PC-9 (cell line): ENCODE data around the gene CYP17A1. TPM values are rescaled to one million over a fixed set of nuclear protein-coding genes. Genes with fewer than 3 reads are reported as not detected.

ENCODE experiments used
- BruUV-seq: library from RNA; stranded (reverse); fragments of 400-500 nt; replicated peaks from 2 replicates; lab custom pipeline; 2021; lab: Mats Ljungman, UMichigan
- CTCF ChIA-PET: fragments of 300-600 bp; sonication (Branson Sonifier 250); formaldehyde crosslinking; loops from one replicate; lab custom pipeline; 2022; ENCODE audit warnings: antibody characterized with exemption; lab: Charles Lee
- POLR2A ChIA-PET: fragments of 300-600 bp; sonication (Branson Sonifier 250); formaldehyde crosslinking; loops from one replicate; lab custom pipeline; 2022; ENCODE audit warnings: antibody characterized with exemption; ENCODE audit not compliant: unreplicated experiment; lab: Charles Lee
- DNase-seq, 2 experiments: peaks; one replicate each; pipeline versions ENCODE4 v3.0.0 to v3.0.0-alpha.2; 2015 to 2022; ENCODE audit warnings: mixed read lengths in 1 of 2
- H2AFZ ChIP-seq: fragments of 200-600 bp; sonication (generic); 2 replicates; pipeline ENCODE4 v1.8.1; 2017; ENCODE audit warnings: antibody characterized with exemption
- H3F3A ChIP-seq: fragments of 200-600 bp; sonication (generic); 2 replicates; pipeline ENCODE4 v1.8.1; 2017; ENCODE audit warnings: antibody characterized with exemption, mild to moderate bottlenecking, low read depth; ENCODE audit not compliant: insufficient read depth
- H3K27ac ChIP-seq: fragments of 200-600 bp; sonication (generic); 2 replicates; pipeline ENCODE4 v1.6.1; 2016; ENCODE audit warnings: mixed run types
- H3K27me3 ChIP-seq: fragments of 200-600 bp; sonication (generic); 2 replicates; pipeline ENCODE4 v1.6.1; 2016; ENCODE audit warnings: low read depth, mixed run types; ENCODE audit not compliant: insufficient read depth
- H3K36me3 ChIP-seq: fragments of 200-600 bp; sonication (generic); 2 replicates; pipeline ENCODE4 v1.6.1; 2016; ENCODE audit warnings: low read depth, mixed run types
- H3K4me1 ChIP-seq: fragments of 200-600 bp; sonication (generic); replicated peaks from 2 replicates; pipeline ENCODE4 v1.6.1; 2016; ENCODE audit warnings: mixed run types; ENCODE audit not compliant: insufficient read depth
- H3K4me2 ChIP-seq: fragments of 200-600 bp; sonication (generic); 2 replicates; pipeline ENCODE4 v1.6.1; 2017; ENCODE audit warnings: mixed run types
- H3K4me3 ChIP-seq: fragments of 200-600 bp; sonication (generic); 2 replicates; pipeline ENCODE4 v1.6.1; 2016; ENCODE audit warnings: mixed run types
- H3K79me2 ChIP-seq: fragments of 200-600 bp; sonication (generic); 2 replicates; pipeline ENCODE4 v1.6.1; 2017; ENCODE audit warnings: low read depth, mixed run types
- H3K9me2 ChIP-seq: fragments of 200-600 bp; sonication (generic); 2 replicates; pipeline ENCODE4 v1.8.1; 2017; ENCODE audit warnings: mild to moderate bottlenecking; ENCODE audit not compliant: insufficient read depth
- H3K9me3 ChIP-seq: fragments of 200-600 bp; sonication (generic); 2 replicates; pipeline ENCODE4 v1.8.1; 2016; ENCODE audit warnings: low read depth; ENCODE audit not compliant: insufficient read depth
- H4K20me1 ChIP-seq: fragments of 200-600 bp; sonication (generic); 2 replicates; pipeline ENCODE4 v1.8.1; 2017; ENCODE audit not compliant: insufficient read depth
- CTCF ChIP-seq: fragments of 200-600 bp; sonication (generic); conservative IDR thresholded peaks from 2 replicates; pipeline ENCODE4 v1.6.1; 2017; ENCODE audit warnings: mixed run types, antibody characterized with exemption, mild to moderate bottlenecking, moderate library complexity
- EZH2 ChIP-seq: fragments of 200-600 bp; sonication (generic); IDR thresholded peaks from 2 replicates; pipeline ENCODE4 v1.8.0; 2017; ENCODE audit warnings: antibody characterized with exemption, low read depth
- intact Hi-C: fragments of 100-400 bp; cut with micrococcal nuclease; formaldehyde crosslinking; loops from one replicate; pipeline ENCODE4 v1.10.0; 2022; ENCODE audit not compliant: unreplicated experiment
- total RNA-seq: library from RNA; stranded (reverse); gene quantifications from 2 replicates; pipeline ENCODE4 v1.2.3, GENCODE V29; 2021

Gene CYP17A1
- total RNA-seq, 1 experiment from 2014 or later, result not detected

DNA sequence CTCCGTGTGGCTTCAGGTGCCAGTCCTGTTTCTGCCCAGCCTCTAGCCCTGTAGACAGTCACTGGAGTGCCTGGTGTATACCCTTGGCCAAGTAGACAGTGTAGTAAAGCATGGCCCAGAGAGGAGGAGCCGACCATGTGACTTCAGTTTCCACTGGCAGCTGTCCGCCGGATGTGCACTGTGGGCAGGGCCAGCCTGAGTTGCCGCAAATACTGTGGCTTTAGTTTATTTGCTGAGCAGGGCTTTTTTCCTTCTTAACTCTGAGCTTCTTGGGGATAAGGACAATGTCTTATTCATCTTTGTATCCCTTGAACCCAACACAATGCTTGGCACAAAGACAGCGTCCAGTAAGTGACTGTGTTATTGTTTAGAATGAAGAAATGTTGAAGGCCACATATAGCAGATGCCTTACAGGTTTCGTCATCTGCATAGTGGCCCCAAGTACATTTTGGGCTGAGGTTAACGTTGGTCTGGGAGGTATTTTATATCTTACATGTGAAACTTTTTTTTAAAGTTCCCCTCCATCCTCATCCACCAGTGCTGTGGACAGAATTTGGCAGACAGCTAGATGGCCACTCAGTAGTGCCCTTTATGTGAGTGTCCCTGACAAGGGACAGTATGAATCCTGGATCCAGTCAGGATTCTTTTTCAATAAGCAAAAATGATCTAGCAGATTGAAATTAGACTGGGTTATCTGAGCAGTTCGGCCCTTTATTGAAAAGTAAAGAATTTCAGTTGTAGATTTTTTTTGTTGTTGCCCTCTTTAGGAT is 40.6 kb downstream of the CYP17A1 start:
- no peaks in the 10 kb centered on the region for H3K4me1 ChIP-seq
- no peaks in the 10 kb centered on the region for H3K36me3 ChIP-seq
- intact Hi-C loops, result no loop called here
- ChIA-PET CTCF (no interaction called here), POLR2A (no interaction called here)
- no peak overlapping the region for H3K4me3 ChIP-seq
- H2AFZ ChIP-seq, result no peak overlapping the region
- H3K9me3 ChIP-seq, result no peaks in the 10 kb centered on the region
- H3F3A ChIP-seq, result no peaks in the 10 kb centered on the region
- no peaks in the 10 kb centered on the region for H3K27me3 ChIP-seq
- no peak for TF ChIP-seq CTCF
- TF ChIP-seq EZH2, result no peak
- H3K4me2 ChIP-seq, result no peak overlapping the region
- H3K9me2 ChIP-seq, result no peaks in the 10 kb centered on the region
- no peak overlapping the region for H3K27ac ChIP-seq
- no peaks in the 10 kb centered on the region for H4K20me1 ChIP-seq
- DNase-seq, result no peak
- H3K79me2 ChIP-seq, result no peaks in the 10 kb centered on the region
- BruUV-seq, result no TSS peak

DNA sequence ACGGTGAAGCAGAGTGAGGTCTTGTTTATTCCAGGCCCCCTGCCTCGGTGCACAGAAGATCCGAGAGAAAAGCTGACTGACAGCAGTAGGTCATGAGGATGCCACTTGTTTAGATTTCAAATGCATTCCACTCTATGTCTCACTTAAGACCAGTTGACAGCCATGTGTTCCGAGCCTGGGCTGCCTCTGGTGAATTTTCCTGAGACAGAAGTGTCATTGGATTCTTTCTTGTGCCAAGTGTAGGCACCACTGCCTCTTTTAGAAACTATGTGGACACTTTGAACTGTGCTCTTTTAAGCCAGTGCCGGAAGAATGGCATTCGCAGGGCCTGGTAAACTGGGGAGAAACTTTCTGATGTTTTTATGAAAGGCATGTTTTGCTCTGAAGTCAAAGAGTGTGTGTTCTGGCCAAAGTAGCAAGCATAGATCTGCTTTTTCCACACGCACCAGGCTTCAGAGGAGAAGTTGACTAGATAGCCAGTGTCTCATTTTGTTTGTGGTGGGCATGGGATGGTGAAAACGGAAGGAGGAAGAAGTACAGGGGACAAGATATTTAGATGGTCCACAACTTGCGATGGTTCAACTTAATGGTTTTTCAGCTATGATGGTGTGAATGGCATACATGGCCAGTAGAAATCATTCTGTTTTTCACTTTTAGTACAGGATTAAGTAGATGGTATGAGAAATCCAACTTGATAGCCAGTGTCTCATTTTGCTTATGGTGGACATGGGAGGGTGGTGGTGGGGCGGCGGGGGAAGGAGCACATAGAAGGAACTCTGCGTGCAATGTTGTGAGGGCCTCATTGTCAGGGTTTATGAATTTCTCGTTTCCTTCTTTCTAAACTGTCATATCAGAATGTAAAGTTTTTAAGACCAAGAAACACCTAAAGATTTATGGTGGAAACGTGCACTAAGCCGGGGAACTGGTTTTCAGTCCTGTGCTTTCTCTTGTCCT is 41.5 kb downstream of the CYP17A1 start:
- Histone ChIP-seq H3K27ac (no peak overlapping the region), H3K27me3 (no peaks in the 10 kb centered on the region), H3K4me3 (no peak overlapping the region), H3K36me3 (no peaks in the 10 kb centered on the region), H4K20me1 (no peaks in the 10 kb centered on the region), H3K9me2 (no peaks in the 10 kb centered on the region), H3K4me2 (no peak overlapping the region), H3K4me1 (no peaks in the 10 kb centered on the region), H2AFZ (no peak overlapping the region), H3F3A (no peaks in the 10 kb centered on the region), H3K9me3 (no peaks in the 10 kb centered on the region), H3K79me2 (no peaks in the 10 kb centered on the region)
- BruUV-seq, result no TSS peak
- intact Hi-C loops, result no loop called here
- DNase-seq, result no peak
- ChIA-PET CTCF (no interaction called here), POLR2A (no interaction called here)
- no peak for TF ChIP-seq CTCF
- no peak for TF ChIP-seq EZH2

GRCh38 chr10:102791754-102792395 is 45.3 kb downstream of the CYP17A1 start:
- Histone ChIP-seq H3K9me3 (no peaks in the 10 kb centered on the region), H3K4me3 (no peak overlapping the region), H3K27me3 (no peaks in the 10 kb centered on the region), H2AFZ (no peak overlapping the region), H3F3A (no peaks in the 10 kb centered on the region), H3K4me1 (no peaks in the 10 kb centered on the region), H3K27ac (no peak overlapping the region), H3K9me2 (no peaks in the 10 kb centered on the region), H3K4me2 (no peak overlapping the region), H3K79me2 (no peaks in the 10 kb centered on the region), H3K36me3 (no peaks in the 10 kb centered on the region), H4K20me1 (no peaks in the 10 kb centered on the region)
- CTCF ChIA-PET, result no interaction called here
- POLR2A ChIA-PET, result interaction anchor here (0.6 kb wide), 1 partner anchor 1002 kb away, joined by 5 read pairs; no protein-coding TSS in a partner anchor
- intact Hi-C loops, result no loop called here
- TF ChIP-seq CTCF, result no peak
- no peak for TF ChIP-seq EZH2
- DNase-seq, result no peak
- BruUV-seq, result no TSS peak
